GM19438 (cell line): ENCODE data around the gene EXD3.
"Not testable (repeated sequence)": the region's sequence is repeated elsewhere in the genome, so short reads cannot be mapped to it uniquely, and the experiment has no call there.

Experiments
- ATAC-seq: cut with Tn5 transposase; IDR thresholded peaks from one replicate; pipeline ENCODE4 v1.9.1; 2021; ENCODE audit warnings: low read depth; ENCODE audit not compliant: unreplicated experiment

EXD3 gene

GRCh38 chr9:137416563-137417151 lies 6.3 kb downstream of the EXD3 start:
- ATAC-seq = no peak

GRCh38 chr9:137416006-137416562 lies 6.9 kb downstream of the EXD3 start:
- ATAC-seq = no peak

- ATAC-seq = no peak
Measured at GRCh38 chr9:137415451-137415850, 7.5 kb downstream of the EXD3 start.

- ATAC-seq = no peak
Measured at GRCh38 chr9:137412431-137412830, 10.5 kb downstream of the EXD3 start.

- ATAC-seq = no peak
Measured at GRCh38 chr9:137411645-137412380, 11.1 kb downstream of the EXD3 start.

- no peak for ATAC-seq
Measured at GRCh38 chr9:137411260-137411644, 11.7 kb downstream of the EXD3 start.

GRCh38 chr9:137410891-137411249 lies 12.1 kb downstream of the EXD3 start:
- ATAC-seq = no peak

- ATAC-seq = not testable (repeated sequence)
Measured at GRCh38 chr9:137410236-137410890, 12.6 kb downstream of the EXD3 start.

- no peak for ATAC-seq
Measured at GRCh38 chr9:137409515-137409914, 13.4 kb downstream of the EXD3 start.

GRCh38 chr9:137408651-137409405 lies 14.1 kb downstream of the EXD3 start:
- ATAC-seq = no peak

- no peak for ATAC-seq
Measured at GRCh38 chr9:137407590-137408300, 15.2 kb downstream of the EXD3 start.

- ATAC-seq = no peak
Measured at GRCh38 chr9:137406876-137407589, 15.9 kb downstream of the EXD3 start.

GRCh38 chr9:137406085-137406760 lies 16.7 kb downstream of the EXD3 start:
- ATAC-seq = no peak

GRCh38 chr9:137405677-137406081 lies 17.3 kb downstream of the EXD3 start:
- ATAC-seq = no peak

GRCh38 chr9:137404961-137405567 lies 17.9 kb downstream of the EXD3 start:
- ATAC-seq = no peak

- ATAC-seq = no peak
Measured at GRCh38 chr9:137403269-137403668, 19.7 kb downstream of the EXD3 start.

- ATAC-seq = no peak
Measured at GRCh38 chr9:137402746-137403145, 20.2 kb downstream of the EXD3 start.

- no peak for ATAC-seq
Measured at GRCh38 chr9:137398561-137399468, 24.1 kb downstream of the EXD3 start.
